ENCODE results near the gene GGTA1.
A peak's percentile ranks its signal among the peaks of the same experiment; 100 is the strongest.

DNA sequence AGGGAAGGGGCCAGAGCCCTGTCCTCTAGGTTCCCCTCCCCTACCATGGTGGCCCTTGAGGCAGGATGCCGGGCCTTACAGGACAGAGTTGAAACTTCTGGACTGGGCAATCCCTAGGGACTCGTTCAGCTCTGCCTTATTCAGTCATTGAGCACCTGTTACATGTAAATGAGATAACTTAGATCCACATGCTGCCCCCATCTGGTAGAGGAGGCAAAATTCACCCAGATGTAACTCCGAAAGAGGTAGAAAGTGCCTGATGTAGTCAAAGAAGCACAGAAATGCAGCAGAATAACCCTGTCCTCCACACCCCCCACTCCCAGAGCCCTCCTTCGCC, 1.5 kb downstream of the GGTA1 start:
- TF ChIP-seq, protein P1, sequence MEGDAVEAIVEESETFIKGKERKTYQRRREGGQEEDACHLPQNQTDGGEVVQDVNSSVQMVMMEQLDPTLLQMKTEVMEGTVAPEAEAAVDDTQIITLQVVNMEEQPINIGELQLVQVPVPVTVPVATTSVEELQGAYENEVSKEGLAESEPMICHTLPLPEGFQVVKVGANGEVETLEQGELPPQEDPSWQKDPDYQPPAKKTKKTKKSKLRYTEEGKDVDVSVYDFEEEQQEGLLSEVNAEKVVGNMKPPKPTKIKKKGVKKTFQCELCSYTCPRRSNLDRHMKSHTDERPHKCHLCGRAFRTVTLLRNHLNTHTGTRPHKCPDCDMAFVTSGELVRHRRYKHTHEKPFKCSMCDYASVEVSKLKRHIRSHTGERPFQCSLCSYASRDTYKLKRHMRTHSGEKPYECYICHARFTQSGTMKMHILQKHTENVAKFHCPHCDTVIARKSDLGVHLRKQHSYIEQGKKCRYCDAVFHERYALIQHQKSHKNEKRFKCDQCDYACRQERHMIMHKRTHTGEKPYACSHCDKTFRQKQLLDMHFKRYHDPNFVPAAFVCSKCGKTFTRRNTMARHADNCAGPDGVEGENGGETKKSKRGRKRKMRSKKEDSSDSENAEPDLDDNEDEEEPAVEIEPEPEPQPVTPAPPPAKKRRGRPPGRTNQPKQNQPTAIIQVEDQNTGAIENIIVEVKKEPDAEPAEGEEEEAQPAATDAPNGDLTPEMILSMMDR (conservative IDR thresholded peaks at IDR 0.05 in 1 of 2, IDR thresholded peaks at IDR 0.05 in 1 of 2; ENCODE audit: low read depth in 1 of 2, low read length in 2 of 2), result peak; percentile 72
- TF ChIP-seq EZH2 (IDR thresholded peaks at IDR 0.05; ENCODE audit: low read length, missing control alignments), result no peak

Data from fibroblast of lung (primary cell).